ENCODE results near the gene GAB2. TPM values are rescaled to one million over a fixed set of nuclear protein-coding genes. Genes with fewer than 3 reads are reported as not detected.

The GAB2 gene
- total and polyA plus RNA-seq, 2 of the 13 experiments (the other 11 are each of a cell fraction or from before 2014, with no cell fraction given), result 4.1 to 8.6 TPM

DNA sequence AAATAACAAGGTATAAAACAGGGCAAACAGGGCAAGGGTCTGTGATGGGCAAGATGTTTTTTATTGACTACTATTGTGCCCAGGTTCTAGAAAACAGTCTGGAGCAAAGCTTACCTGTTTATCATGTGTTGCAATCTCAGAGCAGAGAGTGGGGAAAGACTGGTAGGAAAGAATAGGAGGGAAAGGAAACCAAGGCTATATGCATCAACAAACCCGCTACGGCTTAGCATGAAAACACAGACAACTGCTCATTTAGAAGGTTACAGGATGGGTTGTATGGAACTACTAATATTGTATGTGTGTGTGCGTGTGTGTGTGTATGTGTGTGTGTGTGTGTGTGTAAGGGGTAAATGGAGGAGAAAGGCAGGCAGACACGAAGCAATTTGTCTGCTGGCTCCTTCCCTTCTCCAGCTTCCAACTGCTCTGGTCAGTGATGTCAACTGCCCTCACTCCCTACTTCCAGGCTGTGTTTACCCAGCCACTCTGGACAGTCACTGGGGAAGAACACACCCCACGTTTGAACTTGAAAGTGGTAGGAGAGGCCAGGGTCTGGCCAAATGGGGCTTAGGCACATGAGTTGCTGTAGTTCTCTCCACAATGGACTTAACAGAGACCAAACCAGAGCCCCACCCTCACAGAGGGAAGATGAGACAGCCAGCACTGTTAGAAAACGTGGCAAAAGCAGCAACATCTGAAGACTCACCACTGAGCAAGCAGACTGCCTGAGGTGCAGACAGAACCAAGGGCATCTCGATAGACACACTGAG is 47.0 kb downstream of the GAB2 start (continued):
- TF ChIP-seq, protein P1, sequence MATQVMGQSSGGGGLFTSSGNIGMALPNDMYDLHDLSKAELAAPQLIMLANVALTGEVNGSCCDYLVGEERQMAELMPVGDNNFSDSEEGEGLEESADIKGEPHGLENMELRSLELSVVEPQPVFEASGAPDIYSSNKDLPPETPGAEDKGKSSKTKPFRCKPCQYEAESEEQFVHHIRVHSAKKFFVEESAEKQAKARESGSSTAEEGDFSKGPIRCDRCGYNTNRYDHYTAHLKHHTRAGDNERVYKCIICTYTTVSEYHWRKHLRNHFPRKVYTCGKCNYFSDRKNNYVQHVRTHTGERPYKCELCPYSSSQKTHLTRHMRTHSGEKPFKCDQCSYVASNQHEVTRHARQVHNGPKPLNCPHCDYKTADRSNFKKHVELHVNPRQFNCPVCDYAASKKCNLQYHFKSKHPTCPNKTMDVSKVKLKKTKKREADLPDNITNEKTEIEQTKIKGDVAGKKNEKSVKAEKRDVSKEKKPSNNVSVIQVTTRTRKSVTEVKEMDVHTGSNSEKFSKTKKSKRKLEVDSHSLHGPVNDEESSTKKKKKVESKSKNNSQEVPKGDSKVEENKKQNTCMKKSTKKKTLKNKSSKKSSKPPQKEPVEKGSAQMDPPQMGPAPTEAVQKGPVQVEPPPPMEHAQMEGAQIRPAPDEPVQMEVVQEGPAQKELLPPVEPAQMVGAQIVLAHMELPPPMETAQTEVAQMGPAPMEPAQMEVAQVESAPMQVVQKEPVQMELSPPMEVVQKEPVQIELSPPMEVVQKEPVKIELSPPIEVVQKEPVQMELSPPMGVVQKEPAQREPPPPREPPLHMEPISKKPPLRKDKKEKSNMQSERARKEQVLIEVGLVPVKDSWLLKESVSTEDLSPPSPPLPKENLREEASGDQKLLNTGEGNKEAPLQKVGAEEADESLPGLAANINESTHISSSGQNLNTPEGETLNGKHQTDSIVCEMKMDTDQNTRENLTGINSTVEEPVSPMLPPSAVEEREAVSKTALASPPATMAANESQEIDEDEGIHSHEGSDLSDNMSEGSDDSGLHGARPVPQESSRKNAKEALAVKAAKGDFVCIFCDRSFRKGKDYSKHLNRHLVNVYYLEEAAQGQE (IDR thresholded peaks at IDR 0.05; ENCODE audit: borderline replicate concordance in 1 of 2, low read depth in 1 of 2, low read length in 2 of 2), result no peak
- 0 out of 2 replicates have a peak, but pooled peaks have one; percentile 22 for TF ChIP-seq IRF2 (CRISPR knock-in tag; IDR thresholded peaks at IDR 0.05)
- TF ChIP-seq, protein P2, sequence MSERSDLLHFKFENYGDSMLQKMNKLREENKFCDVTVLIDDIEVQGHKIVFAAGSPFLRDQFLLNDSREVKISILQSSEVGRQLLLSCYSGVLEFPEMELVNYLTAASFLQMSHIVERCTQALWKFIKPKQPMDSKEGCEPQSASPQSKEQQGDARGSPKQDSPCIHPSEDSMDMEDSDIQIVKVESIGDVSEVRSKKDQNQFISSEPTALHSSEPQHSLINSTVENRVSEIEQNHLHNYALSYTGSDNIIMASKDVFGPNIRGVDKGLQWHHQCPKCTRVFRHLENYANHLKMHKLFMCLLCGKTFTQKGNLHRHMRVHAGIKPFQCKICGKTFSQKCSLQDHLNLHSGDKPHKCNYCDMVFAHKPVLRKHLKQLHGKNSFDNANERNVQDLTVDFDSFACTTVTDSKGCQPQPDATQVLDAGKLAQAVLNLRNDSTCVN (CRISPR knock-in tag; IDR thresholded peaks at IDR 0.05; ENCODE audit: borderline replicate concordance), result 0 out of 2 replicates have a peak, but pooled peaks have one; percentile 57
- TF ChIP-seq, protein P3, sequence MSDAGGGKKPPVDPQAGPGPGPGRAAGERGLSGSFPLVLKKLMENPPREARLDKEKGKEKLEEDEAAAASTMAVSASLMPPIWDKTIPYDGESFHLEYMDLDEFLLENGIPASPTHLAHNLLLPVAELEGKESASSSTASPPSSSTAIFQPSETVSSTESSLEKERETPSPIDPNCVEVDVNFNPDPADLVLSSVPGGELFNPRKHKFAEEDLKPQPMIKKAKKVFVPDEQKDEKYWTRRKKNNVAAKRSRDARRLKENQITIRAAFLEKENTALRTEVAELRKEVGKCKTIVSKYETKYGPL (CRISPR knock-in tag; IDR thresholded peaks at IDR 0.05), result no peak
- TF ChIP-seq, protein P4, sequence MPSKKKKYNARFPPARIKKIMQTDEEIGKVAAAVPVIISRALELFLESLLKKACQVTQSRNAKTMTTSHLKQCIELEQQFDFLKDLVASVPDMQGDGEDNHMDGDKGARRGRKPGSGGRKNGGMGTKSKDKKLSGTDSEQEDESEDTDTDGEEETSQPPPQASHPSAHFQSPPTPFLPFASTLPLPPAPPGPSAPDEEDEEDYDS (CRISPR knock-in tag; IDR thresholded peaks at IDR 0.05), result no peak
- TF ChIP-seq ZSCAN22 (CRISPR knock-in tag; IDR thresholded peaks at IDR 0.05), result no peak
- no peak for TF ChIP-seq ZMYM4 (CRISPR knock-in tag; IDR thresholded peaks at IDR 0.05)
- TF ChIP-seq SOX13 (IDR thresholded peaks at IDR 0.05), result no peak
- 0 out of 4 replicates have a peak, but pooled peaks of 1 of the 2 experiments have one; percentile 24 for TF ChIP-seq SOX13 (CRISPR knock-in tag; conservative IDR thresholded peaks at IDR 0.05 in 1 of 2, IDR thresholded peaks at IDR 0.05 in 1 of 2)
- TF ChIP-seq KMT2B (CRISPR knock-in tag; IDR thresholded peaks at IDR 0.05), result no peak
- TF ChIP-seq ZNF598 (CRISPR knock-in tag; IDR thresholded peaks at IDR 0.05; ENCODE audit: borderline replicate concordance), result no peak
- TF ChIP-seq FOXA1 (IDR thresholded peaks at IDR 0.05), result no peak
- peak; percentile 74 for TF ChIP-seq FOXA1 (CRISPR knock-in tag; IDR thresholded peaks at IDR 0.05)
- no peak for TF ChIP-seq ZFX (CRISPR knock-in tag; IDR thresholded peaks at IDR 0.05; ENCODE audit: low read depth)
- TF ChIP-seq ZNF24 (IDR thresholded peaks at IDR 0.05), result no peak
- no peak for TF ChIP-seq YEATS4 (CRISPR knock-in tag; IDR thresholded peaks at IDR 0.05; ENCODE audit: borderline replicate concordance)
- no peak for TF ChIP-seq TBX2 (CRISPR knock-in tag; IDR thresholded peaks at IDR 0.05; ENCODE audit: borderline replicate concordance)
- TF ChIP-seq SMAD1 (CRISPR knock-in tag; IDR thresholded peaks at IDR 0.05; ENCODE audit: borderline replicate concordance, low read depth), result no peak
- no peak for TF ChIP-seq POLR2AphosphoS5 (IDR thresholded peaks at IDR 0.05; ENCODE audit: low read depth, low read length)
- 0 out of 2 replicates have a peak, but pooled peaks have one; percentile 3 for TF ChIP-seq CEBPB (IDR thresholded peaks at IDR 0.05; ENCODE audit: borderline replicate concordance, low read depth, low read length)
- TF ChIP-seq, protein P5, sequence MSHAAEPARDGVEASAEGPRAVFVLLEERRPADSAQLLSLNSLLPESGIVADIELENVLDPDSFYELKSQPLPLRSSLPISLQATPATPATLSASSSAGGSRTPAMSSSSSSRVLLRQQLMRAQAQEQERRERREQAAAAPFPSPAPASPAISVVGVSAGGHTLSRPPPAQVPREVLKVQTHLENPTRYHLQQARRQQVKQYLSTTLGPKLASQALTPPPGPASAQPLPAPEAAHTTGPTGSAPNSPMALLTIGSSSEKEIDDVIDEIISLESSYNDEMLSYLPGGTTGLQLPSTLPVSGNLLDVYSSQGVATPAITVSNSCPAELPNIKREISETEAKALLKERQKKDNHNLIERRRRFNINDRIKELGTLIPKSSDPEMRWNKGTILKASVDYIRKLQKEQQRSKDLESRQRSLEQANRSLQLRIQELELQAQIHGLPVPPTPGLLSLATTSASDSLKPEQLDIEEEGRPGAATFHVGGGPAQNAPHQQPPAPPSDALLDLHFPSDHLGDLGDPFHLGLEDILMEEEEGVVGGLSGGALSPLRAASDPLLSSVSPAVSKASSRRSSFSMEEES (CRISPR knock-in tag; IDR thresholded peaks at IDR 0.05), result no peak
